Activated T-helper 2 cell treated with anti-CD3 and anti-CD28 coated beads, Interferon-gamma antibody, Interleukin-2, Interleukin-4, amounts not matched to agents 10 μg/mL and 5 μg/mL and 100 μg/mL, durations not matched to agents 14 hours and 24 hours and 36 hours (primary cell): ENCODE results near the gene MCHR1. TPM values are rescaled to one million over a fixed set of nuclear protein-coding genes. Genes with fewer than 3 reads are reported as not detected.

Experiments used
- DNase-seq: peaks from one replicate; pipeline ENCODE4 v3.0.0; 2021; ENCODE audit warnings: low spot score
- H3K27ac Mint-ChIP-seq: one replicate; pipeline ENCODE4 v1.8.0; 2021; ENCODE audit warnings: mixed read lengths
- H3K27me3 Mint-ChIP-seq: one replicate; pipeline ENCODE4 v1.8.0; 2021; ENCODE audit warnings: low read depth, mixed read lengths
- H3K36me3 Mint-ChIP-seq: one replicate; pipeline ENCODE4 v1.8.0; 2021; ENCODE audit warnings: low read depth, mixed read lengths
- H3K4me1 Mint-ChIP-seq: one replicate; pipeline ENCODE4 v1.8.0; 2021; ENCODE audit warnings: low read depth, mixed read lengths
- H3K4me3 Mint-ChIP-seq: one replicate; pipeline ENCODE4 v1.8.0; 2021; ENCODE audit warnings: low read depth, mild to moderate bottlenecking, moderate library complexity, mixed read lengths
- H3K9me3 Mint-ChIP-seq: one replicate; pipeline ENCODE4 v1.8.0; 2021; ENCODE audit warnings: mixed read lengths
- intact Hi-C: fragments of 100-400 bp; cut with micrococcal nuclease; formaldehyde crosslinking; loops from one replicate; pipeline ENCODE4 v1.15.1; 2023
- total RNA-seq: library from RNA; stranded (reverse); gene quantifications from 2 replicates; pipeline ENCODE4 v1.2.3, GENCODE V29; 2022

Gene MCHR1
- total RNA-seq, 1 donor from 2014 or later, result not detected

DNA sequence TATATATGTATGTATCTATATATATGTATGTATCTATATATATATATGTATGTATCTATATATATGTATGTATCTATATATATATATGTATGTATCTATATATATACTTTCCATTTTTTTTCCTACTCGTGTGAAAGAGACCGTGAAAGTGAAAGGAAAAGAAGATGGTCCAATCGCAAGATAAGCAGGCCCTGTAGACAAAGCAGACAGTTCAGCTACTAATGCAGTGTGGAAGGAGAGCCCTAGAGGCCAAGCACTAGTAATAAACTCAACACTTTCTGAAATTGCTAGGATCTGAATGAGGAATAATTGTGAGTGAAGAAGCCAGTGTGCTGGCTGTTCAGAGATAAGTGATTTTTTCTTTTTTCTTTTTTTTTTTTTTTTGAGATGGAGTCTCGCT is 47.2 kb downstream of the MCHR1 start:
- Mint-ChIP-seq H3K4me1 (peaks cover 29% of the 10 kb centered on the region), H3K27ac (peak overlapping the region; percentile 82), H3K36me3 (peaks cover 4% of the 10 kb centered on the region), H3K27me3 (no peaks in the 10 kb centered on the region), H3K4me3 (no peak overlapping the region), H3K9me3 (peaks cover 4% of the 10 kb centered on the region)
- DNase-seq, result no peak
- intact Hi-C loops, result loop anchor here (2.0 to 5.0 kb wide), 2 partner anchors 16 to 41 kb away; no protein-coding TSS in a partner anchor

DNA sequence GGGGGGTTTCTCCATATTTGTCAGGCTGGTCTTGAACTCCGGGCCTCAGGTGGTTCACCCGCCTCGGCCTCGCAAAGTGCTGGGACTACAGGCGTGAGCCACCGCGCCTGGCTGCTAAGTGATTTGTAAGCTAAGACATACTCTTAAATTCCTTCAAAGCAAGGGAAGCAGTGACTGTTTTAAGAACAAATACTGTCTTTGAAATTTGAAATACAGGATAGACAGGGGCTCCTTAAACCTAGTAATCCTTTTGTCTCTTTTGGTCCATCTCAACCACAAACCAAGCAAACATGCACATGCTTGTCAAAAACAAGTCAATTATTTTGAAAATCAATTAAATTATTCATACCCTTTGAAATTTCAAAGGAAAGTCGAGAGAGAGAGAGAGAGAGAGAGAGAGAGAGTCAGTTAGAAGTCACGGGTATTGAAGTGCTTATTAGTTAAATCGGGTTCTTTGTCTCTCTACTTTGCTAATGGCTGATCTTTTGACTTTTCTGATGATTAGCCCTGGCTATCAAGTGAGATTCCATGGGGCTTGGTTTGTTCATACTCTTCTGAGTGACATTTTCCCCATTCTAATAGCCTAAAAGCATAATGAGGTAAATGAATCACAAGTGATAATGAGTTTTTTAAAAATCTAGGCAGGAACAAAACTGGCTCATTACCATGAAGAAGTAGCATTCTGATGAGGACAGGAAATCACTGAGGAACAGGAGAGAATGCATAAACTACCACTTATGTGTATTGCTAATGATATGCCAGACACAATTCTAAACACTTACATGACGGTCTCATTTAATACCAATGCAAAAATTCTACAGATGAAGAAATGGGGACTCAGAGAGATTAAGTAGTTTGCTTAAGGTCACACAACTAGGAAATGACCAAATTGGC is 48.0 kb downstream of the MCHR1 start:
- peaks cover 4% of the 10 kb centered on the region for H3K9me3 Mint-ChIP-seq
- intact Hi-C loops, result loop anchor here (2.0 to 5.0 kb wide), 2 partner anchors 17 to 40 kb away; no protein-coding TSS in a partner anchor
- peaks cover 34% of the 10 kb centered on the region for H3K4me1 Mint-ChIP-seq
- peak overlapping the region; percentile 66 for H3K27ac Mint-ChIP-seq
- peak overlapping the region; percentile 23 for H3K4me3 Mint-ChIP-seq
- DNase-seq, result no peak
- H3K36me3 Mint-ChIP-seq, result peaks cover 4% of the 10 kb centered on the region
- no peaks in the 10 kb centered on the region for H3K27me3 Mint-ChIP-seq

DNA sequence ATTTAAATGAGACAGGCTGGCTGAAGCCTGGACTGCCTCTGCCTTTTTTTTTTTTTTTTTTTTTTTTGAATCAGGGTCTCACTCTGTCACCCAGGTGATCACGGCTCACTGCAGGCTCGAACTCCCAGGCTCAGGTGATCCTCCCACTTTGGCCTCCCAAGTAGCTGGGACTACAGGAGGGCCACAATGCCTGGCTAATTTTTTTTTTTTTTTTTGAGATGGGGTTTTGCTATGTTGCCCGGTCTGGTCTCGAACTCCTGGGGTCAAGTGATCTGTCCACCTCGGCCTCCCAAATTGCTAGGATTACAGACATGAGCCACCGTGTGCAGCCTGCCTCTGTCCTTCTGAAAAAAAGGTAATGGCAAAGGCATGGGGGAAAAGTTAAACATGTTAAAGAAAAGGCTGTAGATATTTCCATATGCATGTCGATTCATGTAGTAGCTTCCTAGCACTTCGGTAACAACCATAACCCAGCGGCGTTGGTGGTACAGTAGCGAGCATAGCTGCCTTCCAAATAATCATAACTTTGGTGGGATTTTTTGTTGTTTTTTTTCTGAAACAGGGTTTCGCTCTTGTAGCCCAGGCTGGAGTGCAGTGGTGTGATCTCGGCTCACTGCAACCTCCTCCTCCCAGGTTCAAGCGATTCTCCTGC is 48.8 kb downstream of the MCHR1 start:
- peaks cover 42% of the 10 kb centered on the region for H3K4me1 Mint-ChIP-seq
- no peak for DNase-seq
- H3K27me3 Mint-ChIP-seq, result no peaks in the 10 kb centered on the region
- intact Hi-C loops, result loop anchor here (2.0 to 5.0 kb wide), 2 partner anchors 17 to 39 kb away; no protein-coding TSS in a partner anchor
- peaks cover 4% of the 10 kb centered on the region for H3K9me3 Mint-ChIP-seq
- H3K27ac Mint-ChIP-seq, result peak overlapping the region; percentile 58
- H3K36me3 Mint-ChIP-seq, result peaks cover 4% of the 10 kb centered on the region
- no peak overlapping the region for H3K4me3 Mint-ChIP-seq

DNA sequence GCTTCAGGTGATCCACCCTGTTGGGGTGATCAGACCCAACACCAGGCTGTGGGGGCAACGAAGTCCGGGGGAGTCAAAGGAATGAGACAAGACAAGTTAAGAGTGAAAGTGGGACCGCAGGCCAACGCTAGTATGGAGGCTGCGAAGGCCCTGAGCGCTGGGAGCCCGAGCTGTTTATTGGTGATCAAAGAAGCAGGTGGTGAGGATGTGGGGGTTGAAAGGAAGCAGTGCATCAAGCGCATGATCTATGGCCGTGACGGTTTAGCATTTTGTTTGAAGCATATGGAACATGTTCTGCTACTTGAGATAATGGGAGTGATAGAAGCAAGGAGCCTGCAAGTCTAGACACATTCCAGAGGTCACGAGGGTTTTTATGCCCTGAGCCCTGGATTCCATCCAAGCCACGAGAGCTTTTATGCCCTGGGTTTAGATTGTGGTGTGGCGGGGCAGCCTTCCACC is 49.5 kb downstream of the MCHR1 start:
- Mint-ChIP-seq H3K4me1 (peaks cover 42% of the 10 kb centered on the region), H3K27me3 (peaks cover under 1% of the 10 kb centered on the region), H3K9me3 (peaks cover 4% of the 10 kb centered on the region), H3K27ac (peak overlapping the region; percentile 58), H3K36me3 (peaks cover 4% of the 10 kb centered on the region), H3K4me3 (peak overlapping the region; percentile 51)
- DNase-seq, result peak; percentile 49
- intact Hi-C loops, result loop anchor here (5.0 kb wide), 1 partner anchor 39 kb away; no protein-coding TSS in a partner anchor

DNA sequence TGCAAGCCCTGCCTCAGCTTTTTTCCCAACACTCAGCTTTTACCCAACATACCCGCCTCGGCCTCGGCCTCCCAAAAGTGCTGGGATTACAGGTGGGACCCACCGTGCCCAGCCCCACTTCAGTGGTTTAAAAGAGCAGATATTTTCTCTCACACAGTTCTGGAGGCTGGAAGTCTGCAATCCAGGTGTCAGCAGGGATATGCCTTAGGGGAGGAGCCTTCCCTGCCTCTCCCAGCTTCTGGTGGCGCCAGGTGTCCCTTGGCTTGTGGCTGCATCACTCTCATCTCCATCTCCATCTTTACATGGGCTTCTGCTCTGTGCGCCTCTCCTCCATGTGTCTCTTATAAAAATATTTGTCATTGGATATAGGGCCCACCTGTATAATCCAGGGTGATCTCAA is 50.0 kb downstream of the MCHR1 start:
- peaks cover 42% of the 10 kb centered on the region for H3K4me1 Mint-ChIP-seq
- intact Hi-C loops, result loop anchor here (5.0 kb wide), 1 partner anchor 38 kb away; no protein-coding TSS in a partner anchor
- no peak overlapping the region for H3K27ac Mint-ChIP-seq
- peaks cover 3% of the 10 kb centered on the region for H3K27me3 Mint-ChIP-seq
- H3K36me3 Mint-ChIP-seq, result peaks cover 4% of the 10 kb centered on the region
- no peak for DNase-seq
- H3K9me3 Mint-ChIP-seq, result peaks cover 4% of the 10 kb centered on the region
- H3K4me3 Mint-ChIP-seq, result no peak overlapping the region

Other genes with a start within 250 kb of the MCHR1 start
- gene MRTFA, start 42.8 kb upstream of the MCHR1 start, total RNA-seq, result 48.9 and 51.6 TPM in 2 replicates
- 27.3 and 33.0 TPM in 2 replicates for gene SLC25A17, start 139.9 kb downstream of the MCHR1 start, total RNA-seq
- 194 and 201 TPM in 2 replicates for gene ST13, start 177.2 kb downstream of the MCHR1 start, total RNA-seq
- 17.5 and 17.9 TPM in 2 replicates for gene XPNPEP3, start 177.7 kb downstream of the MCHR1 start, total RNA-seq
- not detected in 2 replicates for gene DNAJB7, start 182.6 kb downstream of the MCHR1 start, total RNA-seq